GM10248 (cell line): ENCODE results near the gene PAGR1.
"Not testable (repeated sequence)": the region's sequence is repeated elsewhere in the genome, so short reads cannot be mapped to it uniquely, and the experiment has no call there.

Experiments
- CTCF ChIA-PET: fragments of 300-600 bp; sonication (Branson Sonifier 250); formaldehyde crosslinking; extraction: SDS; loops from one replicate; lab custom pipeline; 2021; ENCODE audit warnings: antibody characterized with exemption; lab: Yijun Ruan, JAX
- POLR2A ChIA-PET: fragments of 350-650 bp; sonication (Branson Sonifier 250); formaldehyde crosslinking; extraction: SDS; loops from one replicate; lab custom pipeline; 2020; ENCODE audit warnings: antibody characterized with exemption; lab: Yijun Ruan, JAX
- DNase-seq: peaks from one replicate; pipeline ENCODE4 v3.0.0; 2012; ENCODE audit errors: extremely low spot score
- TF ChIP-seq, protein P1 (sequence below): IDR thresholded peaks from 2 replicates; pipeline ENCODE4 v1.5.1; 2012; ENCODE audit warnings: mild to moderate bottlenecking, low read depth; ENCODE audit errors: extremely low read depth, missing control alignments, control extremely low read depth

The PAGR1 gene

GRCh38 chr16:29862884-29863668 is 47.1 kb downstream of the PAGR1 start, which contains the start of gene CDIPT:
Gene CDIPT, minus strand, starts transcription at chr16:29863226. Its CDS starts 369 bp downstream, at chr16:29862857.
- TF ChIP-seq, protein P1, sequence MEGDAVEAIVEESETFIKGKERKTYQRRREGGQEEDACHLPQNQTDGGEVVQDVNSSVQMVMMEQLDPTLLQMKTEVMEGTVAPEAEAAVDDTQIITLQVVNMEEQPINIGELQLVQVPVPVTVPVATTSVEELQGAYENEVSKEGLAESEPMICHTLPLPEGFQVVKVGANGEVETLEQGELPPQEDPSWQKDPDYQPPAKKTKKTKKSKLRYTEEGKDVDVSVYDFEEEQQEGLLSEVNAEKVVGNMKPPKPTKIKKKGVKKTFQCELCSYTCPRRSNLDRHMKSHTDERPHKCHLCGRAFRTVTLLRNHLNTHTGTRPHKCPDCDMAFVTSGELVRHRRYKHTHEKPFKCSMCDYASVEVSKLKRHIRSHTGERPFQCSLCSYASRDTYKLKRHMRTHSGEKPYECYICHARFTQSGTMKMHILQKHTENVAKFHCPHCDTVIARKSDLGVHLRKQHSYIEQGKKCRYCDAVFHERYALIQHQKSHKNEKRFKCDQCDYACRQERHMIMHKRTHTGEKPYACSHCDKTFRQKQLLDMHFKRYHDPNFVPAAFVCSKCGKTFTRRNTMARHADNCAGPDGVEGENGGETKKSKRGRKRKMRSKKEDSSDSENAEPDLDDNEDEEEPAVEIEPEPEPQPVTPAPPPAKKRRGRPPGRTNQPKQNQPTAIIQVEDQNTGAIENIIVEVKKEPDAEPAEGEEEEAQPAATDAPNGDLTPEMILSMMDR, result peak; percentile 91
- ChIA-PET CTCF (interaction anchor here (1.0 to 4.0 kb wide), 6 partner anchors 14 to 98 kb away, joined by 3 to 26 read pairs (median 4); partner anchors contain the start of genes PAGR1 and SEZ6L2), POLR2A (interaction anchor here (0.8 to 1.3 kb wide), 2 partner anchors 8 to 15 kb away, joined by 3 to 6 read pairs; no protein-coding TSS in a partner anchor)
- peak; percentile 95 for DNase-seq

DNA sequence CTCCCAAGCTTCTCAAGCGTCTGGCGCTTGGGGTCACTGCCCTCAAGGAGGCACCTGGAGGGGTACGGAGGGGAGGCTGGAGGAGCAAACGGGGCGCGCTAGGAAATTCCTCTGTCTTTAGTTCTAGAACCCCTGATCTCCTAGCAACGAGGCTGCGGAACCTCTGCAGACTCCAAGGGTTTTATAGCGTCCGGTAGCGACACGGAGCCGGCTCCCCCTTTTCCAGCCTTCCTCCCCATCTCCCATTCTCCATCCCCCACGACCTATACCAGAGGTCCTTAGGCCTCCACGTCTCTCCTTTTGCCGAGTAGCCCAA is 47.7 kb downstream of the PAGR1 start:
- DNase-seq, result no peak
- TF ChIP-seq, protein P1, result no peak
- ChIA-PET POLR2A (interaction anchor here (0.8 to 1.3 kb wide), 2 partner anchors 9 to 15 kb away, joined by 3 to 6 read pairs; no protein-coding TSS in a partner anchor), CTCF (interaction anchor here (1.0 to 4.0 kb wide), 6 partner anchors 14 to 98 kb away, joined by 3 to 26 read pairs (median 4); partner anchors contain the start of genes PAGR1 and SEZ6L2)

GRCh38 chr16:29864205-29864604 is 48.3 kb downstream of the PAGR1 start:
- TF ChIP-seq, protein P1, result no peak
- ChIA-PET POLR2A (interaction anchor here (0.6 to 1.3 kb wide), 2 partner anchors 9 to 62 kb away, joined by 6 to 7 read pairs; no protein-coding TSS in a partner anchor), CTCF (interaction anchor here (0.7 to 4.0 kb wide), 5 partner anchors 13 to 97 kb away, joined by 3 to 26 read pairs (median 4); partner anchors contain the start of gene PAGR1)
- no peak for DNase-seq

- TF ChIP-seq, protein P1, result no peak
- CTCF ChIA-PET, result interaction anchor here (0.9 kb wide), 1 partner anchor 20 kb away, joined by 5 read pairs; no protein-coding TSS in a partner anchor
- no peak for DNase-seq
- POLR2A ChIA-PET, result no interaction called here
Measured at GRCh38 chr16:29868396-29869009, 52.6 kb downstream of the PAGR1 start.

GRCh38 chr16:29869067-29869466 is 53.1 kb downstream of the PAGR1 start:
- DNase-seq, POLR2A ChIA-PET: not testable (repeated sequence)
- CTCF ChIA-PET, result interaction anchor here (0.9 kb wide), 1 partner anchor 21 kb away, joined by 5 read pairs; no protein-coding TSS in a partner anchor
